RWPE1 (cell line): ENCODE data around the gene NKX1-1.
"Not testable (repeated sequence)": the region's sequence is repeated elsewhere in the genome, so short reads cannot be mapped to it uniquely, and the experiment has no call there.

Experiments used
- CTCF ChIA-PET: fragments of 350-600 bp; sonication (Branson Sonifier 250); formaldehyde crosslinking; extraction: SDS; loops from one replicate; lab custom pipeline; 2021; lab: Yijun Ruan, JAX
- POLR2A ChIA-PET: fragments of 400-600 bp; formaldehyde crosslinking; extraction: SDS; loops from one replicate; lab custom pipeline; 2020; ENCODE audit warnings: antibody characterized with exemption; ENCODE audit not compliant: low non-redundant PET; lab: Yijun Ruan, JAX
- DNase-seq: peaks from one replicate; pipeline ENCODE4 v3.0.0; 2012; ENCODE audit warnings: low spot score
- H3K27ac ChIP-seq: fragments of 450-650 bp; 2 replicates; pipeline ENCODE4 v1.5.1; 2017
- TF ChIP-seq, protein P1 (sequence below): fragments of 450-650 bp; conservative IDR thresholded peaks from 2 replicates; pipeline ENCODE4 v1.5.1; 2017; ENCODE audit warnings: low read depth, mild to moderate bottlenecking

The NKX1-1 gene

DNA sequence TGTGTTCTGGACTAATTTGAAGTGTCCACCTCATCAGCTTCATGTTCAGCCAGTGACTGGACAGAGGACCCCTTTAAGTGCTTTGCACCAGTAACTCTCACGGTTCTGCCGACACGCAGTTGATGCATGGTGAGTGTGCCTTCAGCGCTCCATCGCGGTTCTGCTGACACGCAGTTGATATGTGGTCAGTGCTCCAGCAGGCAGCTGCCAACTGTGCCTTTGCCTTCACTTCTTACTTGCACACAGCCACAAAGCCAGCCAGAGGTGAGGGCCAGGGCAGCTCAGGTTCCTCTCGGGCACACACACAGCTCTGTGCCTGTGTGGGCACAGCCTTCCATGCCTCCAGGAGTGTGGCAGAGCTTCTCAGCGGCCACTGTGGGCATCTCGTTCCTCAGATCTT lies 12.4 kb downstream of the NKX1-1 start:
- no peak overlapping the region for H3K27ac ChIP-seq
- ChIA-PET POLR2A (no interaction called here), CTCF (no interaction called here)
- TF ChIP-seq, protein P1, sequence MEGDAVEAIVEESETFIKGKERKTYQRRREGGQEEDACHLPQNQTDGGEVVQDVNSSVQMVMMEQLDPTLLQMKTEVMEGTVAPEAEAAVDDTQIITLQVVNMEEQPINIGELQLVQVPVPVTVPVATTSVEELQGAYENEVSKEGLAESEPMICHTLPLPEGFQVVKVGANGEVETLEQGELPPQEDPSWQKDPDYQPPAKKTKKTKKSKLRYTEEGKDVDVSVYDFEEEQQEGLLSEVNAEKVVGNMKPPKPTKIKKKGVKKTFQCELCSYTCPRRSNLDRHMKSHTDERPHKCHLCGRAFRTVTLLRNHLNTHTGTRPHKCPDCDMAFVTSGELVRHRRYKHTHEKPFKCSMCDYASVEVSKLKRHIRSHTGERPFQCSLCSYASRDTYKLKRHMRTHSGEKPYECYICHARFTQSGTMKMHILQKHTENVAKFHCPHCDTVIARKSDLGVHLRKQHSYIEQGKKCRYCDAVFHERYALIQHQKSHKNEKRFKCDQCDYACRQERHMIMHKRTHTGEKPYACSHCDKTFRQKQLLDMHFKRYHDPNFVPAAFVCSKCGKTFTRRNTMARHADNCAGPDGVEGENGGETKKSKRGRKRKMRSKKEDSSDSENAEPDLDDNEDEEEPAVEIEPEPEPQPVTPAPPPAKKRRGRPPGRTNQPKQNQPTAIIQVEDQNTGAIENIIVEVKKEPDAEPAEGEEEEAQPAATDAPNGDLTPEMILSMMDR, result no peak
- DNase-seq, result no peak

DNA sequence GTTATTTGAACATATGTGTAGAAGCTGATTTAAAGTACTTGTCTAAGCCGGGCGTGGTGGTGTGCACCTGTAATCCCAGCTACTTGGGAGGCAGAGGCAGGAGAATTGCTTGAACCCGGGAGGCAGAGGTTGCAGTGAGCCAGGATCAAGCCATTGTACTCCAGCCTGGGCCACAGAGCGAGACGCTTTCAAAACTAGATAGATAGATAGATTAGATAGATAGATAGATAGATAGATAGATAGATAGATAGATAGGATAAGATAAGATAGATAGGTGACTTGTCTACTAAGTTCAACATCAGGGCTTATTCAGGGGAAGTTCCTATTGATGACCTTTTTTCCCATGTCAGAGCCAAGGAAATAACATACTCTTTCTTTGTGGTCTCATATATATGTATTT lies 12.9 kb downstream of the NKX1-1 start:
- CTCF ChIA-PET, DNase-seq, H3K27ac ChIP-seq, POLR2A ChIA-PET: not testable (repeated sequence)

DNA sequence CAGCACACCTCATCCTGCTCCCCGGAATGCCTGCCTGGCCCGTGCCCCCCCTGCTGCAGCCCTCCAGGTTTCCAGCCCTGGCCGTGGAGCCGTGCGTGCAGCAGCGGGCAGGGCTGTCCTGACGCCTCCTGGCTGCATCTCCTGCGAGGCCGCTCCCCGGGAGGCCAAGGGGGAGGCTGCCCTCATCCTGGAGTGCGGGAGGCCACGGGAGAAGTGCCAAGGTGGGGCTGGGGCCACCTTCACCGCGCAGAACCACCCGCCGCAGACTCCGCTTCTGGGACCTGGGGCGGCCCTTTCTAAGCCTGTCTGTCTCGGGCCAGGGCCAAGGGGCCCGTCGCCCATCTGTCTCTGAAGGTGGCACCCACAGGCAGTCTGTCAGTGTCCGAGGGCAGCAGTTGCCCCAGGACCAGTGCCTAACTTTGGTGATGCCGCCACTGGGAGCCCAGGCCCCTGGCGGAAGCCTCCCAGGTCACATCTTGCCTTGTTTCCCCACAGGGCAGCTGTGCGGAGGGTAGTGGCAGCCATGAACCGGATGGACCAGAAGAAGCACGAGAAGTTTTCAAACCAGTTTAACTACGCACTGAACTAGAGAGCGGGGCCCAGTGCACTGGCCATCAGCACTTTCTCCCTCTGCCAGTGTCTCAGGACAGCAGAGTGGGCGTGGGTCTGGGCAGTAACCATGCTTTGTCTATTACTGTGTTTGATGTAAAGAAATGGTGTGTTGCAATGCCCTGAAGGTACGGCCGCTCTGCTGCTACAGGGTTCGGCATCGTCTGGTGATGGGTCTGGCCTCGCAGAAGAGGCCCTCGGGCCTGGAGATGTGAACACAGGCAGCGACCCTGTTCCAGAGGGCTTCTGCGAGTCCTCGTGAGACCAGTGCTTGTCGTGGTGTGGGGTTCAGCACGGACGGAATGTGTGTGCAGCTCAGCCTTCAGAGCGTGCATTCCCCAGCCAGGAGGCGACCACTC lies 20.6 kb downstream of the NKX1-1 start:
- no peak overlapping the region for H3K27ac ChIP-seq
- TF ChIP-seq, protein P1, result no peak
- ChIA-PET POLR2A (no interaction called here), CTCF (interaction anchor here (0.6 kb wide), 1 partner anchor 323 kb away, joined by 3 read pairs; no protein-coding TSS in a partner anchor)
- no peak for DNase-seq

DNA sequence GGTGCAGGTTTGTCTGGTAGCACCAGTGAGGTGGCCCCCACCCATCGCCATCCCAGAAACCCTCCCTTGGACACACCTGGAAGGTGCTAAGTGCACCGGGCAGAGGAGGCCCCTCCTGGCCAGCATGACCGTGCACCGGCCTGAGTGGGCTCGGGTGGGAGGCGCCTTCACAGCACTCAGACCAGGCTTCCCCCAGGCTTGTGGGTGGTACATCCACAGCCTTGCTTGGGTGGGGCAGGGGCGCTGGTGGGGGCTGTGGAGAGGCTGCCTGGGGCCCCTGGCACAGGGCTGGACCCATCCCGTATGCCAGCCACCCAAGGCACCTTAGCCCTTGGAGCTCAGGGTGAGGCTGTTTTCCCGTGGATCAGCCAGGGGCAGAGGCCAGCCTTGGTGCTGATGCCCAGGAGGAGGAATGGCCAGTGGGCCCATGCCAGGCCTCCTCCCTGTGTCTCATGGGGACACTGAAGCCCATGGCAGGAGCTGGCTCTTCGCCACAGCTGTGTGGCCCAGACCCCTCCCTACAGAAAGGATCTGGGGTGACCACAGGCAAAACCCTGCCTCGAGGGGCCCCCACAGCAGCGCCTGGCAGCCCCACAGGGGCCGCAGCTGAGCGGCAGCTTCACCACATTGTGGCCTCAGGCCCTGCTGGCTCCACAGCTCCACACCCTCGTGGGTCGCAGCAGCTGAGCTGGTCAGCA lies 21.4 kb downstream of the NKX1-1 start:
- no peak for DNase-seq
- ChIA-PET CTCF (interaction anchor here (0.6 kb wide), 1 partner anchor 324 kb away, joined by 3 read pairs; no protein-coding TSS in a partner anchor), POLR2A (no interaction called here)
- TF ChIP-seq, protein P1, result no peak
- no peak overlapping the region for H3K27ac ChIP-seq

DNA sequence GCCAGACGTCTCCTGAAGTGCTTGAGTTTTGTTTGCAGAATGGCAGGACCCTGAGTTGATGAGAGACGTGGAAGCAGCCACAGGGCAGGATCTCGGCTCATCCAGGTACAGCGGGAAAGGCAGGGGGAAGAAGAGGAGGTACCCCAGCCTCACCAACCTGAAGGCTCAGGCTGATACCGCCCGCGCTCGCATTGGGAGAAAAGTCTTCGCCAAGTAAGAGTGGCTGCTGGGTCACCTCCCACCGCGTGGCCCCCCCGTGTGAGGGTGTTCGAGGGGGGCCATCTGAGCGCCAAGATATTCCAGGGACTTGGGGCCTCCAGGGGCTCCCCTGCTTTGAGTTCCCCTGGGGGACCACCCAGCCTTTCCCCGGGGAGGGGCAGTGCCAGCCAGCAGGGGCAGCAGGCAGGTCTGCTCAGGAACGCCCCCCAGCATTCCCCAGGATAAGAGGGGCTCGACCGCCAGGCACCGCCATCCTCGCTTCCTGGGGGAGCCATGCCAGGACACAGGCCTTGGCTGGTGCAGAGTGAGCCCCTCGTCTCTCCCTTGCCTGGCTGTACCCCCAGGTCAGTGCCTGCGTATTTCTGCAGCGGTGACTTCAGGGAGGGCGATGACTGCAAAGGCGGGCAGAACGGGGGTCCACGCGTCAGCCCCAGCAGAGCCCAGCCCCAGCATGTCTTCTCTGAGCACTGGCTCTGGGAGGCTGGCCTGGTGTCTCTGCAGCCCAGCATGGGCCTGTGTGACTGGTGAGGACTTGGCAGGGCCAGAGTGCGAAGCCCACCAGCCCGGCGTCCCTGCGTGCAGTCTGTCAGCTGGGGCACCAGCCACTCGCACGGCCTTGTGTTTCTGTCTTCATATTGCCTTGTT lies 22.3 kb downstream of the NKX1-1 start:
- CTCF ChIA-PET, result no interaction called here
- POLR2A ChIA-PET, result no interaction called here
- DNase-seq, result no peak
- H3K27ac ChIP-seq, result no peak overlapping the region
- TF ChIP-seq, protein P1, result no peak

DNA sequence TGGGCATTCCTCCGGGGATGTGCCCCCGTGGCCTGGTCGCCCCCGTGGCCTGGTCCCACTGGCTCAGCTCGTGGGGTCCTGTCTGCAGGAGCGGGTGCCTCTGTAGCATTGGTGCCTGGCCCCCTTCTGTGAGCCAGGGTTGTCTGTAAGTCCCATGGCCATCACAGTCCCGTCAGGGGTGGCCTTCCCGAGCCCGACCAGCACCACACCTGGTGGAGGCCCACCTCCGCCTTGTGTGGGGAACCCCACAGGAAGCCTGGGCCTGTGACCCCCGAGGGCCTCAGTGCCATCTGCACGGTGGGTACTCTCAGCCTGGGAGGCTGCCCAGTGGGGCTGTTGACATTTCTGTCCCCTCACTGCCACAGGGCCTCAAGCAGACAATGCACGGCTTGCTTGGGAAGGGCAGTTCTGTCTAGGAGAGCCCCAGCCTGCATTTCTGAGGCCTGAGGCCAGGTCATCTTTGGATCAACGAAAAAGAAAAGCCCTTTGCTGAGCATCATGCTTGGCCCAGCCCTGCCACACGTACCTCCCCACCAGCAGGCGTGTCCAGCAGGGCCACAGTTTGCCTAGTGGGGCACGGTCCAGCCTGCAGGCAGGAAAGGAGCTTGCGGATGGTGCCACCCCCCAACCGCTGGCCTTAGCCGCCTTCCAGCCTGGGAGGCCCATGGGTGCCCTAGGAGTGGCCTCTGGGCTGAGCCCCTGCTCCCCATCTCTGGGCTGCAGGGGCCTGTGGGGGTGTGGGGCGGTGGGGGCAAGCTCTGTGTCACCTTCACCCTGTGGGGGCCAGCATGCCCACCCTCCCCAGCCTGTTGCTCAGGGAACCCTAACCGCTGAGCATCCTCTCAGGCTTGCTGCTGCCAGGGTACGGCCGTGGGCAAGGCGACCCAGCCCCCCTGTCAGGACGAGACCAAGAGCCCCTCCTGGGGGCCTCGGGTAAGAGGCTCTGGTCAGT lies 23.2 kb downstream of the NKX1-1 start:
- ChIA-PET POLR2A (no interaction called here), CTCF (no interaction called here)
- H3K27ac ChIP-seq, result no peak overlapping the region
- TF ChIP-seq, protein P1, result no peak
- no peak for DNase-seq
